Osteoblast (primary cell): ENCODE data around the gene SLC27A4. TPM values are rescaled to one million over a fixed set of nuclear protein-coding genes. Genes with fewer than 3 reads are reported as not detected.

Experiments used
- DNase-seq: peaks from one replicate; pipeline ENCODE4 v3.0.0; 2011; ENCODE audit warnings: low spot score, mixed read lengths; ENCODE audit not compliant: insufficient read length; ENCODE audit errors: missing footprints
- H2AFZ ChIP-seq: 2 replicates; pipeline ENCODE4 v1.6.0; 2011; ENCODE audit warnings: mild to moderate bottlenecking, low read length
- H3K27ac ChIP-seq: 2 replicates; pipeline ENCODE4 v1.5.1; 2011; ENCODE audit warnings: mild to moderate bottlenecking, low read depth, low read length, moderate library complexity
- H3K27me3 ChIP-seq: 2 replicates; pipeline ENCODE4 v1.6.0; 2012; ENCODE audit warnings: mild to moderate bottlenecking, control low read depth, inconsistent platforms, low read length, moderate library complexity; ENCODE audit not compliant: insufficient read depth
- H3K36me3 ChIP-seq: 2 replicates; pipeline ENCODE4 v1.5.1; 2011; ENCODE audit warnings: mild to moderate bottlenecking, low read length, control low read depth, moderate library complexity; ENCODE audit not compliant: insufficient read depth
- H3K4me1 ChIP-seq: 2 replicates; pipeline ENCODE4 v1.5.1; 2011; ENCODE audit warnings: mild to moderate bottlenecking, low read length, control low read depth, moderate library complexity; ENCODE audit not compliant: insufficient read depth
- H3K4me2 ChIP-seq: 2 replicates; pipeline ENCODE4 v1.6.0; 2011; ENCODE audit warnings: mild to moderate bottlenecking, low read length; ENCODE audit not compliant: insufficient read depth
- H3K4me3 ChIP-seq: fragments of 200-600 bp; sonication (generic); 3 replicates; pipeline ENCODE4 v1.5.1; 2012; ENCODE audit warnings: mild to moderate bottlenecking, low read length, inconsistent platforms; ENCODE audit not compliant: insufficient read depth
- H3K79me2 ChIP-seq: 2 replicates; pipeline ENCODE4 v1.6.0; 2012; ENCODE audit warnings: mild to moderate bottlenecking, low read length, control low read depth, inconsistent platforms; ENCODE audit not compliant: insufficient read depth
- H3K9me3 ChIP-seq: 2 replicates; pipeline ENCODE4 v1.5.1; 2011; ENCODE audit warnings: low read depth, low read length, control low read depth
- H4K20me1 ChIP-seq: 2 replicates; pipeline ENCODE4 v1.6.0; 2012; ENCODE audit warnings: mild to moderate bottlenecking, low read length, control low read depth; ENCODE audit not compliant: insufficient read depth
- total RNA-seq: library from RNA; depleted of rRNA; stranded (reverse); fragments of >200 nt; gene quantifications from 2 replicates; pipeline ENCODE4 v1.2.3, GENCODE V29; 2012
- TF ChIP-seq, protein P1 (sequence below): IDR thresholded peaks from 2 replicates; pipeline ENCODE4 v1.5.1; 2011; ENCODE audit warnings: mild to moderate bottlenecking, low read depth, low read length, moderate library complexity; ENCODE audit errors: extremely low read depth

SLC27A4 gene
- total RNA-seq, 1 donor: 21.4 TPM

DNA sequence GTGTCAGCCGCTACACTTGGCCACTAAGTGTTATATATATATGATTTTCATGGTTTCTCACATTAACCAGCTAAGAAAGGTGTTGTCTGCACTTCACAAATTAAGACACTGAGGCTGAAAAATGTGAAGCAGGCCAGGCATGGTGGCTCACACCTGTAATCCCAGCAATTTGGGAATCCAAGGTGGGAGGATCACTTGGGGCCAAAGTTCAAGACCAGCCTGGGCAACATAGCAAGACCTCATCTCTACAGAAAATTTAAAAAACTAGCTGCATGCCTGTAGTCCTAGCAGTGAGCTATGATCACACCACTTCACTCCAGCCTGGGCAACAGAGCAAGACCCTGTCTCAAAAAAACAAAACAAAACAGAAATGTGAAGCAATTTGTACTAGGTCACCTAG lies 15.9 kb upstream of the SLC27A4 start:
- peak overlapping the region; percentile 99 for H3K4me2 ChIP-seq
- TF ChIP-seq, protein P1, sequence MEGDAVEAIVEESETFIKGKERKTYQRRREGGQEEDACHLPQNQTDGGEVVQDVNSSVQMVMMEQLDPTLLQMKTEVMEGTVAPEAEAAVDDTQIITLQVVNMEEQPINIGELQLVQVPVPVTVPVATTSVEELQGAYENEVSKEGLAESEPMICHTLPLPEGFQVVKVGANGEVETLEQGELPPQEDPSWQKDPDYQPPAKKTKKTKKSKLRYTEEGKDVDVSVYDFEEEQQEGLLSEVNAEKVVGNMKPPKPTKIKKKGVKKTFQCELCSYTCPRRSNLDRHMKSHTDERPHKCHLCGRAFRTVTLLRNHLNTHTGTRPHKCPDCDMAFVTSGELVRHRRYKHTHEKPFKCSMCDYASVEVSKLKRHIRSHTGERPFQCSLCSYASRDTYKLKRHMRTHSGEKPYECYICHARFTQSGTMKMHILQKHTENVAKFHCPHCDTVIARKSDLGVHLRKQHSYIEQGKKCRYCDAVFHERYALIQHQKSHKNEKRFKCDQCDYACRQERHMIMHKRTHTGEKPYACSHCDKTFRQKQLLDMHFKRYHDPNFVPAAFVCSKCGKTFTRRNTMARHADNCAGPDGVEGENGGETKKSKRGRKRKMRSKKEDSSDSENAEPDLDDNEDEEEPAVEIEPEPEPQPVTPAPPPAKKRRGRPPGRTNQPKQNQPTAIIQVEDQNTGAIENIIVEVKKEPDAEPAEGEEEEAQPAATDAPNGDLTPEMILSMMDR: no peak
- H3K27me3 ChIP-seq: no peaks in the 10 kb centered on the region
- DNase-seq: no peak
- no peak overlapping the region for H2AFZ ChIP-seq
- no peak overlapping the region for H3K27ac ChIP-seq
- peaks cover 9% of the 10 kb centered on the region for H4K20me1 ChIP-seq
- H3K9me3 ChIP-seq: no peaks in the 10 kb centered on the region
- peaks cover 47% of the 10 kb centered on the region for H3K79me2 ChIP-seq
- peaks cover 40% of the 10 kb centered on the region for H3K36me3 ChIP-seq
- peaks cover 19% of the 10 kb centered on the region for H3K4me1 ChIP-seq
- H3K4me3 ChIP-seq: no peak overlapping the region

DNA sequence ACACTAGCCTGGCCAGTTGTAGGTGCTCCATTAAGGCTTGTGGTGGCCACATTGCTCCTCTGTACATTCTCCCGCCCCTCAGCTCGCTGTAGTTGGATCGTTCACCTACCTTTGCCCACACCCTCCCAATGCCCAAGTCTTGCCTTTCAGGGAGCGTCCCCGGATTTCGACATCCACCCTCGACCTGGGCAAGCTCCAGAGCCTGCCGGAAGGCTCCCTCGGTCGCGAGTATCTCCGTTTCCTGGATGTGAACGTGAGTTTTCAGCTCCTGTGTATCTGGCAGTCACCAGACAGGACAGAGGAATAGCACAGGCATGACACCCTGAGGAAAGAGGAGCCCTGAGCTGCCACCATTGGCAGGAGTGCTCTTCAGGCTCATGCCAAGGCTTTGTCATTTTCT lies 14.7 kb upstream of the SLC27A4 start:
- peak; percentile 56 for DNase-seq
- Histone ChIP-seq H3K4me3 (no peak overlapping the region), H3K79me2 (peaks cover 47% of the 10 kb centered on the region), H3K27ac (no peak overlapping the region), H4K20me1 (peaks cover 9% of the 10 kb centered on the region), H3K27me3 (no peaks in the 10 kb centered on the region), H3K4me2 (no peak overlapping the region), H3K9me3 (no peaks in the 10 kb centered on the region), H3K36me3 (peaks cover 40% of the 10 kb centered on the region), H3K4me1 (peaks cover 19% of the 10 kb centered on the region), H2AFZ (no peak overlapping the region)
- TF ChIP-seq, protein P1: no peak

DNA sequence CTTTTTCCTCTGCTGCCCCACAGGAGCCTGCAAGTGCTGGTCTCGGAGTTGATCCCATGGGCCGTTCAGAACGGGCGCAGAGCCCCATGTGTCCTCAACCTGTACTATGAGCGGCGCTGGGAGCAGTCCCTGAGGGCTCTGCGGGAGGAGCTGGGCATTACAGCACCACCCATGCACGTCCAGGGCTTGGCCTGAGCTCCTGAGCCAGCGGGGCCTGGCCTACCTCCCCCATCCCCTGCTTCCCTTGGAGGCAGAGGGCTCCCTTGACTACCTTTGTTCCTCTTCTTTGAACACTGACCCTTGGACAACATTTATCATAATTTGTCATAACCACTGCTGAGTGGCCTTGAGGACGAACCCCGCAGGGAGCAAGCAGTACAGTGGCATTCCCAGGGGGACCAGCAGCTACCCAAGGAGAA lies 6.9 kb upstream of the SLC27A4 start:
- DNase-seq: peak; percentile 34

DNA sequence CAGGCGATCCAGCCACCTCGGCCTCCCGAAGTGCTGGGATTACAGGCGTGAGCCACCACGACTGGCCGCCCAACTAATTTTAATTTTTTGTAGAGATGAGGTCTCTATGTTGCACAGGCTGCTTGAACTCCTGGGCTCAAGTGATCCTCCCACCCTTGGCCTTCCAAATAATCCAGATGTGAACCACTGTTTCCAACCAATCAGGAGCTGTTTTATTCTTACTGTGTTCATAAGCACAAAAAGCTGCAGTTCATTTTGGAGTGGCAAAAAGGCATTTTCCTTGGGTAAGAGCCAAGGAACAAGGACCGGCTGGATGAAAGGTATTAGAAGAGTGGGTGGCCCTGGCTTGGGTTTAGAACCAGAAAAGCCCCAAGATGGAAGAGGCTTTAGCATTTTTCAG lies 5.2 kb upstream of the SLC27A4 start:
- Histone ChIP-seq H3K79me2 (no peaks in the 10 kb centered on the region), H3K4me2 (no peak overlapping the region), H3K27ac (no peak overlapping the region), H3K4me1 (peaks cover 4% of the 10 kb centered on the region), H3K4me3 (no peak overlapping the region), H4K20me1 (no peaks in the 10 kb centered on the region), H3K36me3 (peaks cover 19% of the 10 kb centered on the region), H3K27me3 (no peaks in the 10 kb centered on the region), H2AFZ (no peak overlapping the region), H3K9me3 (no peaks in the 10 kb centered on the region)
- TF ChIP-seq, protein P1: no peak
- peak; percentile 26 for DNase-seq

More for the DNA sequence above, 6.9 kb upstream of the SLC27A4 start:
- Histone ChIP-seq H3K4me3 (no peak overlapping the region), H3K4me2 (no peak overlapping the region), H3K36me3 (peaks cover 22% of the 10 kb centered on the region), H3K9me3 (no peaks in the 10 kb centered on the region), H3K4me1 (no peaks in the 10 kb centered on the region), H3K27me3 (no peaks in the 10 kb centered on the region), H2AFZ (no peak overlapping the region), H3K27ac (no peak overlapping the region), H3K79me2 (no peaks in the 10 kb centered on the region), H4K20me1 (no peaks in the 10 kb centered on the region)
- TF ChIP-seq, protein P1: no peak
